HCT116 (cell line): ENCODE data around the gene CISTR. TPM values are rescaled to one million over a fixed set of nuclear protein-coding genes. Genes with fewer than 3 reads are reported as not detected.

ENCODE experiments used
- ATAC-seq: fragments of 200-7000 bp; cut with Tn5 transposase; 2 replicates; pipeline ENCODE4 v1.9.1; 2020; ENCODE audit warnings: mild to moderate bottlenecking, moderate library complexity
- BruUV-seq: library from RNA; stranded (reverse); fragments of 400-500 nt; replicated peaks from 2 replicates; lab custom pipeline; 2021; lab: Mats Ljungman, UMichigan
- CTCF ChIA-PET: fragments of 300-600 bp; sonication (Branson Sonifier 250); formaldehyde crosslinking; loops from one replicate; lab custom pipeline; 2021; ENCODE audit warnings: antibody characterized with exemption; lab: Charles Lee
- POLR2A ChIA-PET: fragments of 300-600, 350-600 bp; sonication (Branson Sonifier 250); formaldehyde crosslinking; loops from one replicate; lab custom pipeline; 2021; ENCODE audit warnings: antibody characterized with exemption; lab: Charles Lee
- RAD21 ChIA-PET, 2 experiments: fragments of 300-600 bp; sonication (Branson Sonifier 250); formaldehyde crosslinking; loops; one replicate each; lab custom pipeline; 2023; ENCODE audit warnings: low total read pairs in 2 of 2; ENCODE audit not compliant: uncharacterized antibody in 2 of 2, unreplicated experiment in 2 of 2, low non-redundant PET in 1 of 2; lab: Charles Lee
- DNase-seq: peaks from one replicate; pipeline ENCODE4 v3.0.0-alpha.2; 2010; ENCODE audit warnings: low read depth, low spot score
- H2AFZ ChIP-seq: fragments of 200-600 bp; shearing (Covaris generic), sonication (generic); 2 replicates; pipeline ENCODE4 v1.6.1; 2017; ENCODE audit warnings: low read depth, mixed run types, mixed read lengths, antibody characterized with exemption, low read length; ENCODE audit not compliant: poor library complexity, severe bottlenecking
- H3K27ac ChIP-seq: 2 replicates; pipeline ENCODE4 v1.5.1; 2012; ENCODE audit warnings: low read depth, low read length
- H3K27me3 ChIP-seq: fragments of 200-600 bp; sonication (generic); 2 replicates; pipeline ENCODE4 v1.6.1; 2016; ENCODE audit warnings: mixed run types, low read length, mixed read lengths; ENCODE audit not compliant: insufficient read depth
- H3K36me3 ChIP-seq, 2 experiments: fragments of 200-500 bp in 1 of 2; fragments of 200-600 bp in 1 of 2; sonication (Bioruptor generic) in 1 of 2; sonication (generic) in 1 of 2; 2 replicates each; pipeline versions ENCODE4 v1.5.1 to v1.6.1; 2014 to 2016; ENCODE audit warnings: low read length in 2 of 2, inconsistent platforms in 1 of 2, mixed read lengths in 1 of 2, mixed run types in 1 of 2; ENCODE audit not compliant: insufficient read depth in 2 of 2, control insufficient read depth in 1 of 2
- H3K4me1 ChIP-seq, 2 experiments: fragments of 200-600 bp in 1 of 2; sonication (generic) in 1 of 2; 2 replicates each; pipeline versions ENCODE4 v1.5.1 to v1.6.1; 2012 to 2017; ENCODE audit warnings: low read length in 2 of 2, inconsistent platforms in 1 of 2, mild to moderate bottlenecking in 1 of 2, mixed read lengths in 1 of 2, mixed run types in 1 of 2, moderate library complexity in 1 of 2; ENCODE audit not compliant: insufficient read depth in 2 of 2, control insufficient read depth in 1 of 2
- H3K4me2 ChIP-seq: fragments of 200-600 bp; sonication (generic); 2 replicates; pipeline ENCODE4 v1.6.1; 2017; ENCODE audit warnings: mixed run types, low read length, mixed read lengths
- H3K4me3 ChIP-seq, 2 experiments: fragments of 200-600 bp in 1 of 2; sonication (generic) in 1 of 2; replicated peaks in 1 of 2; 2 replicates each; pipeline ENCODE4 v1.5.1; 2011 to 2016; ENCODE audit warnings: low read length in 2 of 2, control low read depth in 1 of 2, low read depth in 1 of 2, mild to moderate bottlenecking in 1 of 2, mixed read lengths in 1 of 2, mixed run types in 1 of 2
- H3K79me2 ChIP-seq: fragments of 200-600 bp; sonication (generic); 2 replicates; pipeline ENCODE4 v1.6.1; 2017; ENCODE audit warnings: mild to moderate bottlenecking, mixed run types, low read length, moderate library complexity, mixed read lengths; ENCODE audit not compliant: insufficient read depth
- H3K9ac ChIP-seq: fragments of 200-600 bp; sonication (generic); 2 replicates; pipeline ENCODE4 v1.6.1; 2016; ENCODE audit warnings: low read length, mixed read lengths
- H3K9me2 ChIP-seq: fragments of 200-600 bp; sonication (generic), shearing (Covaris generic); 2 replicates; pipeline ENCODE4 v1.6.1; 2017; ENCODE audit warnings: mixed run types, mild to moderate bottlenecking, moderate library complexity; ENCODE audit not compliant: insufficient read depth
- H3K9me3 ChIP-seq, 2 experiments: fragments of 200-500 bp in 1 of 2; fragments of 200-600 bp in 1 of 2; sonication (Bioruptor generic) in 1 of 2; sonication (generic) in 1 of 2; 2 replicates each; pipeline ENCODE4 v1.6.1; 2014 to 2017; ENCODE audit warnings: low read length in 2 of 2, mixed read lengths in 2 of 2, inconsistent platforms in 1 of 2, low read depth in 1 of 2, mild to moderate bottlenecking in 1 of 2, mixed run types in 1 of 2, moderate library complexity in 1 of 2; ENCODE audit not compliant: control insufficient read depth in 1 of 2, insufficient read depth in 1 of 2
- H4K20me1 ChIP-seq: fragments of 200-600 bp; sonication (generic), shearing (Covaris generic); 2 replicates; pipeline ENCODE4 v1.6.1; 2017; ENCODE audit warnings: mixed run types, mild to moderate bottlenecking, moderate library complexity; ENCODE audit not compliant: insufficient read depth
- CEBPB ChIP-seq: IDR thresholded peaks from 2 replicates; pipeline ENCODE4 v1.6.1; 2012; ENCODE audit warnings: low read depth
- EGR1 ChIP-seq: IDR thresholded peaks from 2 replicates; pipeline ENCODE4 v1.6.1; 2012; ENCODE audit warnings: low read depth
- EZH2 ChIP-seq: fragments of 200-600 bp; sonication (generic); IDR thresholded peaks from 2 replicates; pipeline ENCODE4 v1.6.1; 2017; ENCODE audit warnings: antibody characterized with exemption, mixed run types
- EZH2phosphoT487 ChIP-seq: fragments of 200-600 bp; IDR thresholded peaks from 2 replicates; pipeline ENCODE4 v1.6.1; 2018; ENCODE audit warnings: antibody characterized with exemption, borderline replicate concordance
- FOSL1 ChIP-seq: IDR thresholded peaks from 2 replicates; pipeline ENCODE4 v1.6.1; 2012; ENCODE audit warnings: low read depth
- POLR2A ChIP-seq: IDR thresholded peaks from 2 replicates; pipeline ENCODE4 v1.7.0; 2011; ENCODE audit warnings: borderline replicate concordance; ENCODE audit not compliant: insufficient read depth, insufficient read length; ENCODE audit errors: extremely low read depth
- POLR2AphosphoS5 ChIP-seq: IDR thresholded peaks from 2 replicates; pipeline ENCODE4 v1.6.1; 2011; ENCODE audit warnings: mild to moderate bottlenecking, low read depth, low read length, moderate library complexity
- RAD21 ChIP-seq: IDR thresholded peaks from 2 replicates; pipeline ENCODE4 v1.6.1; 2012; ENCODE audit warnings: low read depth, mild to moderate bottlenecking
- SIN3A ChIP-seq: IDR thresholded peaks from 2 replicates; pipeline ENCODE4 v1.6.1; 2012; ENCODE audit warnings: low read depth
- SP1 ChIP-seq: IDR thresholded peaks from 2 replicates; pipeline ENCODE4 v1.6.1; 2012; ENCODE audit warnings: low read depth
- TCF7L2 ChIP-seq: IDR thresholded peaks from 2 replicates; pipeline ENCODE4 v1.7.0; 2011; ENCODE audit warnings: borderline replicate concordance, inconsistent platforms; ENCODE audit not compliant: insufficient read depth, insufficient read length; ENCODE audit errors: extremely low read depth
- YY1 ChIP-seq: IDR thresholded peaks from 2 replicates; pipeline ENCODE4 v1.6.1; 2011; ENCODE audit warnings: low read length, low read depth, moderate library complexity, mild to moderate bottlenecking; ENCODE audit not compliant: insufficient replicate concordance; ENCODE audit errors: extremely low read depth
- ZFX ChIP-seq: fragments of 450-650 bp; IDR thresholded peaks from 2 replicates; pipeline ENCODE4 v1.6.1; 2017
- ZNF274 ChIP-seq: fragments of 200-500 bp; sonication (Bioruptor generic); IDR thresholded peaks from 2 replicates; pipeline ENCODE4 v1.6.1; 2014; ENCODE audit warnings: mild to moderate bottlenecking, low read depth, low read length, inconsistent platforms
- intact Hi-C: fragments of 100-400 bp; cut with micrococcal nuclease; formaldehyde crosslinking; loops from 2 replicates; pipeline ENCODE4 v1.10.0; 2022
- total RNA-seq: library from RNA; stranded (reverse); gene quantifications from one replicate; pipeline ENCODE4 v1.2.1, GENCODE V29; 2021; ENCODE audit not compliant: unreplicated experiment
- TF ChIP-seq, protein P1 (sequence below): IDR thresholded peaks from 2 replicates; pipeline ENCODE4 v1.6.1; 2012

The CISTR gene
- total RNA-seq, 1 experiment from 2014 or later: not detected

DNA sequence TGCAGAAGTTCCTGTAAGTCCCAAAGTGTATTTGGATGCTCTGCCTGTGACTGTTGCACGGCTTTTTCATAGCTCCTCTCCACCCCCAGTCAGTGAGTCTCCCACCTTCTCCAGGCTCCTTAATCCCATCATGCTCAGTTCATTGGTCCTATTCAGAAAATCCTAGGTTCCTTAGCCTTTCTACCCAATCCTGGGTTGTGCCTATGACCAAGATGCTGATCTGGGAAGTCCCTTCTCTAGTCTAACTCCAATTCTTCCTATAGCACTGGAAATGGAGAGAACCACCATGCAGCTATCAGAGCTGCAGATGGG, 7.7 kb downstream of the CISTR start:
- no peak for ATAC-seq
- intact Hi-C loops: no loop called here
- Histone ChIP-seq H3K27me3 (no peaks in the 10 kb centered on the region), H3K4me1 (peaks cover 0 to 9% of the 10 kb centered on the region in 2 experiments; a peak in 1 of 4 replicates), H3K9me3 (no peaks in the 10 kb centered on the region), H4K20me1 (no peaks in the 10 kb centered on the region), H3K36me3 (no peaks in the 10 kb centered on the region), H3K4me2 (no peak overlapping the region), H3K9ac (no peak overlapping the region), H3K4me3 (no peak overlapping the region), H3K79me2 (no peaks in the 10 kb centered on the region), H2AFZ (no peak overlapping the region), H3K27ac (no peak overlapping the region), H3K9me2 (no peaks in the 10 kb centered on the region)
- POLR2A ChIA-PET: interaction anchor here (0.9 to 1.0 kb wide), 2 partner anchors 42 to 236 kb away, joined by 3 to 5 read pairs; no protein-coding TSS in a partner anchor
- RAD21 ChIA-PET: interaction anchor here (0.5 to 1.8 kb wide), 4 partner anchors 42 to 48 kb away, joined by 3 to 8 read pairs (median 4); no protein-coding TSS in a partner anchor
- CTCF ChIA-PET: interaction anchor here (0.8 to 6.2 kb wide), 17 partner anchors 10 to 256 kb away, joined by 3 to 146 read pairs (median 4); partner anchors contain the start of genes HOXC9 and TARBP2
- no peak for TF ChIP-seq SIN3A
- TF ChIP-seq CEBPB: no peak
- TF ChIP-seq POLR2A: no peak
- TF ChIP-seq ZFX: no peak
- TF ChIP-seq EZH2phosphoT487: no peak
- no peak for TF ChIP-seq RAD21
- TF ChIP-seq POLR2AphosphoS5: no peak
- no peak for TF ChIP-seq EZH2
- no peak for TF ChIP-seq TCF7L2
- TF ChIP-seq ZNF274: no peak
- TF ChIP-seq YY1: no peak
- TF ChIP-seq, protein P1, sequence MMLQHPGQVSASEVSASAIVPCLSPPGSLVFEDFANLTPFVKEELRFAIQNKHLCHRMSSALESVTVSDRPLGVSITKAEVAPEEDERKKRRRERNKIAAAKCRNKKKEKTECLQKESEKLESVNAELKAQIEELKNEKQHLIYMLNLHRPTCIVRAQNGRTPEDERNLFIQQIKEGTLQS: no peak
- no peak for TF ChIP-seq FOSL1
- TF ChIP-seq SP1: no peak
- no peak for TF ChIP-seq EGR1
- BruUV-seq: no TSS peak
- no peak for DNase-seq
